Gastroesophageal sphincter (tissue), 2 donors: ENCODE measurements around the gene UGP2.

ENCODE experiments used
- POLR2A ChIP-seq, 2 donors: fragments of 450-650 bp; IDR thresholded peaks; one replicate each; pipeline ENCODE4 v1.6.1; 2017; ENCODE audit warnings: antibody characterized with exemption in 2 of 2, mild to moderate bottlenecking in 2 of 2, moderate library complexity in 1 of 2
- POLR2AphosphoS5 ChIP-seq: sonication (generic); formaldehyde crosslinking; IDR thresholded peaks from one replicate; pipeline ENCODE4 v1.6.1; 2017; ENCODE audit warnings: antibody characterized with exemption

- TF ChIP-seq POLR2A (IDR thresholded peaks at IDR 0.05): no peak
- TF ChIP-seq POLR2AphosphoS5: no peak
Observed at GRCh38 chr2:63914311-63914710, 72.6 kb downstream of the UGP2 start.
